WTC11 (cell line): ENCODE data around the gene CARS2. TPM values are rescaled to one million over a fixed set of nuclear protein-coding genes. Genes with fewer than 3 reads are reported as not detected.

ENCODE experiments used
- ATAC-seq: fragments of 200-7000 bp; cut with Tn5 transposase; 2 replicates; pipeline ENCODE4 v1.10.0; 2021; ENCODE audit warnings: mild to moderate bottlenecking, moderate library complexity
- CTCF ChIA-PET: fragments of 300-600 bp; sonication (Branson Sonifier 250); formaldehyde crosslinking; loops from one replicate; lab custom pipeline; 2021; ENCODE audit warnings: antibody characterized with exemption; lab: Charles Lee
- POLR2A ChIA-PET: fragments of 350-600 bp; sonication (Branson Sonifier 250); formaldehyde crosslinking; loops from one replicate; lab custom pipeline; 2021; ENCODE audit warnings: antibody characterized with exemption; lab: Charles Lee
- DNase-seq: peaks from one replicate; pipeline ENCODE4 v3.0.0; 2021; ENCODE audit warnings: low spot score
- H3K27ac Mint-ChIP-seq: 2 replicates; pipeline ENCODE4 v1.8.0; 2021; ENCODE audit warnings: mixed read lengths
- H3K27me3 Mint-ChIP-seq: 2 replicates; pipeline ENCODE4 v1.8.0; 2021; ENCODE audit warnings: low read depth, mild to moderate bottlenecking, moderate library complexity, mixed read lengths
- H3K36me3 Mint-ChIP-seq: 2 replicates; pipeline ENCODE4 v1.8.0; 2021; ENCODE audit warnings: mixed read lengths
- H3K4me1 Mint-ChIP-seq: 2 replicates; pipeline ENCODE4 v1.8.0; 2022; ENCODE audit warnings: mixed read lengths
- H3K4me3 Mint-ChIP-seq: 2 replicates; pipeline ENCODE4 v1.8.0; 2021; ENCODE audit warnings: mild to moderate bottlenecking, moderate library complexity, mixed read lengths
- H3K9me3 Mint-ChIP-seq: 2 replicates; pipeline ENCODE4 v1.8.0; 2021; ENCODE audit warnings: mixed read lengths
- ARID4B ChIP-seq: sonication (generic); formaldehyde crosslinking; IDR thresholded peaks from 2 replicates; pipeline ENCODE4 v1.8.0; 2023; ENCODE audit warnings: missing genetic modification reagents, mild to moderate bottlenecking, borderline replicate concordance
- ATF1 ChIP-seq: sonication (generic); formaldehyde crosslinking; IDR thresholded peaks from 2 replicates; pipeline ENCODE4 v1.8.1; 2023; ENCODE audit warnings: mild to moderate bottlenecking, moderate library complexity, missing genetic modification reagents
- CREB1 ChIP-seq: sonication (generic); formaldehyde crosslinking; IDR thresholded peaks from 2 replicates; pipeline ENCODE4 v1.8.0; 2023; ENCODE audit warnings: mild to moderate bottlenecking, missing genetic modification reagents
- CTCF ChIP-seq: fragments of 200-600 bp; IDR thresholded peaks from 2 replicates; pipeline ENCODE4 v1.8.0; 2022; ENCODE audit warnings: antibody characterized with exemption
- E2F1 ChIP-seq: sonication (generic); formaldehyde crosslinking; IDR thresholded peaks from 2 replicates; pipeline ENCODE4 v1.8.0; 2022; ENCODE audit warnings: mild to moderate bottlenecking, missing genetic modification reagents
- ETV6 ChIP-seq: sonication (generic); formaldehyde crosslinking; IDR thresholded peaks from 2 replicates; pipeline ENCODE4 v1.8.1; 2022; ENCODE audit warnings: mild to moderate bottlenecking, missing genetic modification reagents
- GTF2I ChIP-seq: fragments of 250-450 bp; sonication (Bioruptor Pico); conservative IDR thresholded peaks from 2 replicates; pipeline ENCODE4 v1.4.0; 2021; ENCODE audit warnings: mild to moderate bottlenecking
- NFE2L1 ChIP-seq: sonication (generic); formaldehyde crosslinking; IDR thresholded peaks from 2 replicates; pipeline ENCODE4 v1.8.1; 2023; ENCODE audit warnings: missing genetic modification reagents
- NFYB ChIP-seq: sonication (generic); formaldehyde crosslinking; conservative IDR thresholded peaks from 2 replicates; pipeline ENCODE4 v1.8.0; 2022; ENCODE audit warnings: low read depth, missing genetic modification reagents
- PREB ChIP-seq: sonication (generic); formaldehyde crosslinking; IDR thresholded peaks from 2 replicates; pipeline ENCODE4 v1.8.1; 2022; ENCODE audit warnings: mild to moderate bottlenecking, missing genetic modification reagents, moderate library complexity, borderline replicate concordance
- USF1 ChIP-seq: sonication (generic); formaldehyde crosslinking; IDR thresholded peaks from 2 replicates; pipeline ENCODE4 v1.8.0; 2022; ENCODE audit warnings: mild to moderate bottlenecking, missing genetic modification reagents
- ZMAT4 ChIP-seq: fragments of 250-450 bp; sonication (Bioruptor Pico); IDR thresholded peaks from 2 replicates; pipeline ENCODE4 v1.9.0; 2021; ENCODE audit warnings: mild to moderate bottlenecking
- ZNF121 ChIP-seq: sonication (generic); formaldehyde crosslinking; IDR thresholded peaks from 2 replicates; pipeline ENCODE4 v1.8.0; 2023; ENCODE audit warnings: missing genetic modification reagents
- ZNF396 ChIP-seq: fragments of 250-450 bp; sonication (Bioruptor Pico); IDR thresholded peaks from 2 replicates; pipeline ENCODE4 v1.8.0; 2021; ENCODE audit warnings: mild to moderate bottlenecking, moderate library complexity, borderline replicate concordance
- ZNF416 ChIP-seq: fragments of 250-450 bp; sonication (Bioruptor Pico); IDR thresholded peaks from 2 replicates; pipeline ENCODE4 v1.9.0; 2021; ENCODE audit warnings: mild to moderate bottlenecking, inconsistent platforms
- ZNF671 ChIP-seq: fragments of 250-450 bp; sonication (Bioruptor Pico); IDR thresholded peaks from 2 replicates; pipeline ENCODE4 v1.8.0; 2021; ENCODE audit warnings: mild to moderate bottlenecking
- total RNA-seq: library from RNA; stranded (reverse); gene quantifications from 3 replicates; pipeline ENCODE4 v1.2.3, GENCODE V29; 2021

CARS2 gene
- total RNA-seq, 1 experiment from 2014 or later: 39.9 TPM

GRCh38 chr13:110681868-110682550 lies 23.9 kb downstream of the CARS2 start:
- ATAC-seq (no peak), DNase-seq (no peak)
- Mint-ChIP-seq H3K27ac (no peak overlapping the region), H3K4me3 (no peak overlapping the region), H3K27me3 (no peaks in the 10 kb centered on the region), H3K36me3 (peaks cover 31% of the 10 kb centered on the region), H3K4me1 (no peaks in the 10 kb centered on the region), H3K9me3 (no peaks in the 10 kb centered on the region)
- ChIA-PET CTCF (interaction anchor here (0.7 to 1.8 kb wide), 5 partner anchors 13 to 226 kb away, joined by 3 to 6 read pairs (median 3); no protein-coding TSS in a partner anchor), POLR2A (no interaction called here)
- TF ChIP-seq PREB (CRISPR knock-in tag): no peak
- TF ChIP-seq NFYB (CRISPR knock-in tag): no peak
- no peak for TF ChIP-seq ATF1 (CRISPR knock-in tag)
- TF ChIP-seq ZNF416: no peak
- no peak for TF ChIP-seq NFE2L1
- no peak for TF ChIP-seq ZNF396 (CRISPR knock-in tag)

- no peaks in the 10 kb centered on the region for H3K4me1 Mint-ChIP-seq
- DNase-seq: peak; percentile 57
- no peak overlapping the region for H3K27ac Mint-ChIP-seq
- no peak overlapping the region for H3K4me3 Mint-ChIP-seq
- CTCF ChIA-PET: interaction anchor here (0.5 to 1.8 kb wide), 20 partner anchors 9 to 234 kb away, joined by 3 to 9 read pairs (median 3); partner anchors contain the start of gene ANKRD10
- TF ChIP-seq ZMAT4 (CRISPR knock-in tag) (no peak), E2F1 (no peak), GTF2I (CRISPR knock-in tag) (peak; percentile 70; the same call in 1 of the 2 replicates), ZNF121 (CRISPR knock-in tag) (peak; percentile 99), CTCF (peak; percentile 51)
- TF ChIP-seq, all 79 proteins: peak for 3
- ATAC-seq: peak; percentile 86
- Mint-ChIP-seq H3K36me3 (peaks cover 39% of the 10 kb centered on the region), H3K27me3 (no peaks in the 10 kb centered on the region), H3K9me3 (no peaks in the 10 kb centered on the region)
- POLR2A ChIA-PET: no interaction called here
These were observed 25.1 kb downstream of the CARS2 start for GRCh38 chr13:110680852-110681251.

GRCh38 chr13:110677731-110678545 lies 28.0 kb downstream of the CARS2 start:
- Mint-ChIP-seq H3K4me3 (no peak overlapping the region), H3K27ac (no peak overlapping the region), H3K4me1 (no peaks in the 10 kb centered on the region), H3K9me3 (no peaks in the 10 kb centered on the region), H3K27me3 (no peaks in the 10 kb centered on the region), H3K36me3 (peaks cover 48% of the 10 kb centered on the region)
- CTCF ChIA-PET: no interaction called here
- POLR2A ChIA-PET: no interaction called here
- DNase-seq (no peak), ATAC-seq (no peak)
- TF ChIP-seq ETV6: no peak
- no peak for TF ChIP-seq USF1
- TF ChIP-seq ARID4B (CRISPR knock-in tag): no peak
- no peak for TF ChIP-seq ZNF671
- no peak for TF ChIP-seq CREB1 (CRISPR knock-in tag)
- no peak for TF ChIP-seq E2F1
